Endothelial cell of umbilical vein (primary cell): ENCODE results near the gene SMURF1.

Experiments
- EZH2 ChIP-seq: IDR thresholded peaks from 2 replicates; pipeline ENCODE4 v1.6.1; 2012; ENCODE audit warnings: borderline replicate concordance, low read depth, mild to moderate bottlenecking, moderate library complexity, low read length, inconsistent platforms; ENCODE audit not compliant: severe bottlenecking
- MYC ChIP-seq: IDR thresholded peaks from one replicate; pipeline ENCODE4 v1.6.1; 2011; ENCODE audit warnings: mild to moderate bottlenecking, low read depth, low read length
- POLR2A ChIP-seq: IDR thresholded peaks from 2 replicates; pipeline ENCODE4 v1.6.1; 2012; ENCODE audit warnings: low read depth, mild to moderate bottlenecking, control low read depth, low read length
- POLR2AphosphoS5 ChIP-seq: IDR thresholded peaks from 2 replicates; pipeline ENCODE4 v1.6.1; 2012; ENCODE audit warnings: low read depth, mild to moderate bottlenecking, control low read depth, low read length, moderate library complexity; ENCODE audit not compliant: insufficient read depth
- TF ChIP-seq, protein P1 (sequence below), 2 donors: IDR thresholded peaks; 1 replicate in 1 of 2; 2 replicates in 1 of 2; pipeline ENCODE4 v1.5.1; 2011; ENCODE audit warnings: low read length in 2 of 2, mild to moderate bottlenecking in 2 of 2, moderate library complexity in 2 of 2, control low read depth in 1 of 2, inconsistent platforms in 1 of 2, low read depth in 1 of 2; ENCODE audit not compliant: insufficient read depth in 1 of 2; ENCODE audit errors: extremely low read depth in 1 of 2

DNA sequence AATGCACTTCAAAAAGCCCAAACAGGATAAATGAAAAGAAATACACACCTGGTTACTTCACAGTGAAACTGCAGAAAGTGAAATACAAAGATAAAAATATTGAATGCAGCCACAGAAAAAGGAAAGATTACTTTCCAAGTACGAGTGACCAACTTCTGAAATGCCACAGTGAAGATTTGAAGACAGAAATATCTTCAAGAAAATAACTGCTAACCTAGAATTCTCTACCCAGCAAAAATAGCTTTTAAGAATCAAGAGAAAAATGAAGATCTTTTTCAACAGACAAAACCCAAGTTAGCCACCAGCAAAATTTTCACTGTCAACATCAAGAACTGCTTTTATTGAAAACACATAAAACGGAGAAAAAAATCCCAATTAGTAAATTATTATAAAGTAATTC is 46.2 kb downstream of the SMURF1 start:
- TF ChIP-seq, protein P1, sequence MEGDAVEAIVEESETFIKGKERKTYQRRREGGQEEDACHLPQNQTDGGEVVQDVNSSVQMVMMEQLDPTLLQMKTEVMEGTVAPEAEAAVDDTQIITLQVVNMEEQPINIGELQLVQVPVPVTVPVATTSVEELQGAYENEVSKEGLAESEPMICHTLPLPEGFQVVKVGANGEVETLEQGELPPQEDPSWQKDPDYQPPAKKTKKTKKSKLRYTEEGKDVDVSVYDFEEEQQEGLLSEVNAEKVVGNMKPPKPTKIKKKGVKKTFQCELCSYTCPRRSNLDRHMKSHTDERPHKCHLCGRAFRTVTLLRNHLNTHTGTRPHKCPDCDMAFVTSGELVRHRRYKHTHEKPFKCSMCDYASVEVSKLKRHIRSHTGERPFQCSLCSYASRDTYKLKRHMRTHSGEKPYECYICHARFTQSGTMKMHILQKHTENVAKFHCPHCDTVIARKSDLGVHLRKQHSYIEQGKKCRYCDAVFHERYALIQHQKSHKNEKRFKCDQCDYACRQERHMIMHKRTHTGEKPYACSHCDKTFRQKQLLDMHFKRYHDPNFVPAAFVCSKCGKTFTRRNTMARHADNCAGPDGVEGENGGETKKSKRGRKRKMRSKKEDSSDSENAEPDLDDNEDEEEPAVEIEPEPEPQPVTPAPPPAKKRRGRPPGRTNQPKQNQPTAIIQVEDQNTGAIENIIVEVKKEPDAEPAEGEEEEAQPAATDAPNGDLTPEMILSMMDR (IDR thresholded peaks at IDR 0.05; ENCODE audit: extremely low read depth in 1 of 2, insufficient read depth in 1 of 2, low read depth in 1 of 2, low read length in 2 of 2) = no peak
- no peak for TF ChIP-seq EZH2
- TF ChIP-seq POLR2AphosphoS5 = no peak
- TF ChIP-seq POLR2A = no peak
- TF ChIP-seq MYC = no peak
